K562 (cell line): Measurements from ENCODE around the gene DPT. TPM values are rescaled to one million over a fixed set of nuclear protein-coding genes. Genes with fewer than 3 reads are reported as not detected.

Source experiments
- ATAC-seq: fragments of 200-7000 bp; cut with Tn5 transposase; 3 replicates; pipeline ENCODE4 v1.9.1; 2020; ENCODE audit warnings: moderate library complexity
- BruUV-seq: library from RNA; stranded (reverse); fragments of 400-500 nt; replicated peaks from 2 replicates; lab custom pipeline; 2021; lab: Mats Ljungman, UMichigan
- CTCF ChIA-PET: fragments of 300-600 bp; formaldehyde crosslinking; extraction: SDS; loops from one replicate; lab custom pipeline; 2021; ENCODE audit warnings: low intra/inter-chr PET ratio; lab: Yijun Ruan, JAX
- POLR2A ChIA-PET: fragments of 300-600, 350-650 bp; sonication (Branson Sonifier 250); formaldehyde crosslinking; extraction: SDS; loops from one replicate; lab custom pipeline; 2021; ENCODE audit warnings: antibody characterized with exemption, inconsistent platforms; lab: Yijun Ruan, JAX
- DNase-seq, 4 experiments: peaks; one replicate each; pipeline versions ENCODE4 v3.0.0 to v3.0.0-alpha.2; 2011 to 2018; ENCODE audit warnings: low spot score in 3 of 4, mixed read lengths in 3 of 4; ENCODE audit errors: extremely low read depth in 1 of 4
- FAIRE-seq: peaks from 2 replicates; lab custom pipeline; 2011; peaks lifted over from hg19 to GRCh38; lab: Jason Lieb, UNC
- H2AFZ ChIP-seq: 2 replicates; pipeline ENCODE4 v1.6.0; 2011; ENCODE audit warnings: low read depth, low read length, control low read depth, inconsistent platforms
- H3K27ac ChIP-seq: fragments of 200-600 bp; 3 replicates; pipeline ENCODE4 v1.8.0; 2011; ENCODE audit warnings: low read depth, mild to moderate bottlenecking, control low read depth, inconsistent platforms, low read length, moderate library complexity, mixed read lengths; ENCODE audit errors: extremely low read depth
- H3K27me3 ChIP-seq, 2 experiments: fragments of 300-600 bp in 1 of 2; 2 replicates in 1 of 2; 3 replicates in 1 of 2; pipeline versions ENCODE4 v1.6.0 to v1.8.0; 2011; ENCODE audit warnings: inconsistent platforms in 2 of 2, low read length in 2 of 2, mild to moderate bottlenecking in 1 of 2, mixed read lengths in 1 of 2, moderate library complexity in 1 of 2; ENCODE audit not compliant: control insufficient read depth in 2 of 2, insufficient read depth in 2 of 2
- H3K36me3 ChIP-seq: fragments of 300-600 bp; 3 replicates; pipeline ENCODE4 v1.8.0; 2011; ENCODE audit warnings: mild to moderate bottlenecking, low read length, inconsistent platforms; ENCODE audit not compliant: control insufficient read depth, insufficient read depth
- H3K4me1 ChIP-seq, 2 experiments: fragments of 200-600 bp in 1 of 2; replicated peaks in 1 of 2; 2 replicates in 1 of 2; 3 replicates in 1 of 2; pipeline versions ENCODE4 v1.5.1 to v1.8.0; 2011; ENCODE audit warnings: inconsistent platforms in 2 of 2, low read length in 2 of 2, mild to moderate bottlenecking in 1 of 2, mixed read lengths in 1 of 2, moderate library complexity in 1 of 2; ENCODE audit not compliant: control insufficient read depth in 2 of 2, insufficient read depth in 2 of 2
- H3K4me2 ChIP-seq: 2 replicates; pipeline ENCODE4 v1.6.1; 2011; ENCODE audit warnings: low read length, control low read depth, inconsistent platforms, mixed read lengths; ENCODE audit not compliant: insufficient read depth
- H3K4me3 ChIP-seq: fragments of 200-600 bp; sonication (generic), shearing (Covaris generic); 2 replicates; pipeline ENCODE4 v1.5.1; 2016; ENCODE audit warnings: control low read depth, inconsistent platforms
- H3K79me2 ChIP-seq: fragments of 200-600 bp; 3 replicates; pipeline ENCODE4 v1.8.0; 2011; ENCODE audit warnings: low read length, inconsistent platforms; ENCODE audit not compliant: control insufficient read depth, insufficient read depth
- H3K9ac ChIP-seq, 2 experiments: 2 replicates each; pipeline versions ENCODE4 v1.6.0 to v1.6.1; 2011; ENCODE audit warnings: low read depth in 2 of 2, low read length in 2 of 2, control low read depth in 1 of 2, inconsistent platforms in 1 of 2, mild to moderate bottlenecking in 1 of 2, mixed read lengths in 1 of 2; ENCODE audit not compliant: insufficient read depth in 1 of 2
- H3K9me1 ChIP-seq: one replicate; pipeline ENCODE4 v1.6.0; 2011; ENCODE audit warnings: inconsistent platforms, mild to moderate bottlenecking, low read length, moderate library complexity; ENCODE audit not compliant: control insufficient read depth, insufficient read depth
- H3K9me3 ChIP-seq: replicated peaks from 2 replicates; pipeline ENCODE4 v1.5.1; 2011; ENCODE audit warnings: low read depth, low read length, inconsistent platforms; ENCODE audit not compliant: control insufficient read depth, insufficient read depth
- H4K20me1 ChIP-seq: replicated peaks from 2 replicates; pipeline ENCODE4 v1.6.1; 2011; ENCODE audit warnings: low read length, inconsistent platforms, mixed read lengths; ENCODE audit not compliant: control insufficient read depth, insufficient read depth
- ATF2 ChIP-seq: sonication (generic); formaldehyde crosslinking; IDR thresholded peaks from 2 replicates; pipeline ENCODE4 v1.8.1; 2022; ENCODE audit warnings: missing genetic modification reagents
- CHD1 ChIP-seq: fragments of 200-600 bp; sonication (generic); IDR thresholded peaks from one replicate; pipeline ENCODE4 v1.6.1; 2012; ENCODE audit warnings: mild to moderate bottlenecking, moderate library complexity, low read length, inconsistent platforms
- ESRRB ChIP-seq: fragments of 250-450 bp; sonication (Bioruptor Pico); IDR thresholded peaks from 2 replicates; pipeline ENCODE4 v1.5.0; 2020; ENCODE audit warnings: mild to moderate bottlenecking, moderate library complexity, borderline replicate concordance
- EWSR1 ChIP-seq: fragments of 450-650 bp; IDR thresholded peaks from 2 replicates; pipeline ENCODE4 v1.6.1; 2018; ENCODE audit warnings: borderline replicate concordance, mild to moderate bottlenecking, low read depth, moderate library complexity; ENCODE audit not compliant: partially characterized antibody
- GMEB1 ChIP-seq: fragments of 250-450 bp; sonication (Bioruptor Pico); IDR thresholded peaks from 2 replicates; pipeline ENCODE4 v1.4.0; 2020; ENCODE audit warnings: mild to moderate bottlenecking
- KLF1 ChIP-seq: fragments of 450-650 bp; IDR thresholded peaks from 2 replicates; pipeline ENCODE4 v1.6.1; 2016; ENCODE audit warnings: missing genetic modification characterization, missing compliant biosample characterization
- RBBP5 ChIP-seq: fragments of 200-600 bp; sonication (generic); IDR thresholded peaks from 2 replicates; pipeline ENCODE4 v1.6.1; 2012; ENCODE audit warnings: borderline replicate concordance, mild to moderate bottlenecking, low read length, control low read depth, inconsistent platforms; ENCODE audit not compliant: insufficient read depth, poor library complexity, severe bottlenecking
- ZBTB9 ChIP-seq: fragments of 450-650 bp; formaldehyde crosslinking; IDR thresholded peaks from 2 replicates; pipeline ENCODE4 v1.4.0; 2020; ENCODE audit warnings: mild to moderate bottlenecking, moderate library complexity
- ZKSCAN3 ChIP-seq: fragments of 250-450 bp; sonication (Bioruptor Pico); IDR thresholded peaks from 2 replicates; pipeline ENCODE4 v1.4.0; 2020
- ZNF121 ChIP-seq: sonication (generic); formaldehyde crosslinking; conservative IDR thresholded peaks from 2 replicates; pipeline ENCODE4 v1.8.0; 2022; ENCODE audit warnings: missing genetic modification reagents
- ZNF3 ChIP-seq: fragments of 250-450 bp; sonication (Bioruptor Pico); IDR thresholded peaks from 2 replicates; pipeline ENCODE4 v1.5.0; 2021; ENCODE audit warnings: mild to moderate bottlenecking, moderate library complexity
- ZNF668 ChIP-seq: fragments of 250-450 bp; sonication (Bioruptor Pico); IDR thresholded peaks from 2 replicates; pipeline ENCODE4 v1.8.0; 2022; ENCODE audit warnings: mild to moderate bottlenecking, inconsistent platforms
- ZNF740 ChIP-seq, 3 experiments: fragments of 200-800 bp in 1 of 3; sonication (Bioruptor generic) in 1 of 3; sonication (generic) in 1 of 3; formaldehyde crosslinking in 1 of 3; IDR thresholded peaks; 2 replicates each; pipeline versions ENCODE4 v1.6.1 to v1.8.0; 2016 to 2022; ENCODE audit warnings: mild to moderate bottlenecking in 2 of 3, missing compliant biosample characterization in 2 of 3, missing genetic modification characterization in 2 of 3, missing genetic modification reagents in 1 of 3
- ZNF764 ChIP-seq: fragments of 250-450 bp; sonication (Bioruptor Pico); IDR thresholded peaks from 2 replicates; pipeline ENCODE4 v1.4.0; 2020; ENCODE audit warnings: low read depth, mild to moderate bottlenecking, moderate library complexity
- WGBS: fragments of 100-300 bp; shearing (Covaris generic); methylation state at CpG from one replicate; pipeline ENCODE4 v1.1.6; 2016; ENCODE audit warnings: low coverage, mixed read lengths; ENCODE audit not compliant: insufficient coverage; ENCODE audit errors: missing lambda C conversion rate; 5-methylcytosine and 5-hydroxymethylcytosine counted together
- in situ Hi-C: fragments of 300-500 bp; cut with MboI; formaldehyde crosslinking; loops from 4 replicates; pipeline ENCODE4 v1.15.0; 2018; ENCODE audit warnings: inconsistent platforms, mixed read lengths
- intact Hi-C: fragments of 100-400 bp; cut with micrococcal nuclease; formaldehyde crosslinking; loops from 2 replicates; pipeline ENCODE4 v1.14.2; 2022
- polyA plus RNA-seq, 8 experiments: library from polyadenylated mRNA; depleted of rRNA in 4 of 8; stranded (reverse) in 5 of 8; unstranded in 3 of 8; fragments of >200 nt; fragmentation: Nextera tagmentation in 2 of 8; fragmentation: Illumina TruSeq in 1 of 8; extraction: Ambion mirVana in 2 of 8; extraction: Trizol in 1 of 8; gene quantifications; 2 replicates each; pipeline versions ENCODE4 v1.2.1 to v1.2.3, GENCODE V29; 2011 to 2014; ENCODE audit warnings: inconsistent platforms in 1 of 8, missing spikeins in 1 of 8
- total RNA-seq, 7 experiments: library from RNA; depleted of rRNA in 6 of 7; stranded (reverse); fragments of >200 nt in 6 of 7; fragmentation: Illumina TruSeq in 2 of 7; extraction: Trizol in 2 of 7; gene quantifications; 2 replicates each; pipeline versions ENCODE4 v1.2.1 to v1.2.3, GENCODE V29; 2011 to 2021; ENCODE audit warnings: low replicate concordance in 1 of 7
- TF ChIP-seq, protein P1 (sequence below): fragments of 250-450 bp; sonication (Bioruptor Pico); IDR thresholded peaks from 2 replicates; pipeline ENCODE4 v1.5.0; 2020; ENCODE audit warnings: mild to moderate bottlenecking, borderline replicate concordance

Gene DPT
- total and polyA plus RNA-seq, 9 of the 15 experiments (the other 6 are each of a cell fraction or from before 2014, with no cell fraction given) = not detected

- no peaks in the 10 kb centered on the region for H3K4me1 ChIP-seq
- no peaks in the 10 kb centered on the region for H4K20me1 ChIP-seq
- ATAC-seq (no peak), DNase-seq (no peak), FAIRE-seq (no peak)
- intact Hi-C loops (no loop called here), in situ Hi-C loops (no loop called here)
- H3K4me2 ChIP-seq = no peak overlapping the region
- H3K9ac ChIP-seq = no peak overlapping the region
- ChIA-PET POLR2A (interaction anchor here (0.6 to 0.7 kb wide), 2 partner anchors 14 to 120 kb away, joined by 3 read pairs; no protein-coding TSS in a partner anchor), CTCF (no interaction called here)
- H3K36me3 ChIP-seq = no peaks in the 10 kb centered on the region
- no peak overlapping the region for H2AFZ ChIP-seq
- H3K9me3 ChIP-seq = no peaks in the 10 kb centered on the region
- peaks cover 5 to 14% of the 10 kb centered on the region in 2 experiments; a peak in 4 of 5 replicates for H3K27me3 ChIP-seq
- no peak overlapping the region for H3K4me3 ChIP-seq
- TF ChIP-seq, protein P1, sequence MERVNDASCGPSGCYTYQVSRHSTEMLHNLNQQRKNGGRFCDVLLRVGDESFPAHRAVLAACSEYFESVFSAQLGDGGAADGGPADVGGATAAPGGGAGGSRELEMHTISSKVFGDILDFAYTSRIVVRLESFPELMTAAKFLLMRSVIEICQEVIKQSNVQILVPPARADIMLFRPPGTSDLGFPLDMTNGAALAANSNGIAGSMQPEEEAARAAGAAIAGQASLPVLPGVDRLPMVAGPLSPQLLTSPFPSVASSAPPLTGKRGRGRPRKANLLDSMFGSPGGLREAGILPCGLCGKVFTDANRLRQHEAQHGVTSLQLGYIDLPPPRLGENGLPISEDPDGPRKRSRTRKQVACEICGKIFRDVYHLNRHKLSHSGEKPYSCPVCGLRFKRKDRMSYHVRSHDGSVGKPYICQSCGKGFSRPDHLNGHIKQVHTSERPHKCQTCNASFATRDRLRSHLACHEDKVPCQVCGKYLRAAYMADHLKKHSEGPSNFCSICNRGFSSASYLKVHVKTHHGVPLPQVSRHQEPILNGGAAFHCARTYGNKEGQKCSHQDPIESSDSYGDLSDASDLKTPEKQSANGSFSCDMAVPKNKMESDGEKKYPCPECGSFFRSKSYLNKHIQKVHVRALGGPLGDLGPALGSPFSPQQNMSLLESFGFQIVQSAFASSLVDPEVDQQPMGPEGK (CRISPR knock-in tag) = no peak
- TF ChIP-seq KLF1 (tag) = no peak
- no peak for TF ChIP-seq EWSR1
- TF ChIP-seq ZNF764 = no peak
- TF ChIP-seq ATF2 (CRISPR knock-in tag) = no peak
- no peak for TF ChIP-seq ZNF3 (CRISPR knock-in tag)
- TF ChIP-seq ZNF121 (CRISPR knock-in tag) = no peak
- TF ChIP-seq ZKSCAN3 (CRISPR knock-in tag) = no peak
- TF ChIP-seq RBBP5 = no peak
- no peak for TF ChIP-seq GMEB1 (CRISPR knock-in tag)
- no peak for TF ChIP-seq ZNF740 (CRISPR knock-in tag; IDR thresholded peaks at IDR 0.05)
- TF ChIP-seq ZNF740 (tag; IDR thresholded peaks at IDR 0.05) = no peak
- TF ChIP-seq CHD1 = no peak
- TF ChIP-seq ESRRB (CRISPR knock-in tag) = no peak
- TF ChIP-seq ZBTB9 (CRISPR knock-in tag) = no peak
- no peak for TF ChIP-seq ZNF668 (CRISPR knock-in tag)
- WGBS = 0% methylated on average over 6 of the region's 6 CpGs
- H3K9me1 ChIP-seq = no peaks in the 10 kb centered on the region
- H3K79me2 ChIP-seq = no peaks in the 10 kb centered on the region
- no peak overlapping the region for H3K27ac ChIP-seq
- BruUV-seq = no TSS peak
Measured at GRCh38 chr1:168736520-168736919, 7.5 kb upstream of the DPT start.
